Mucosa of descending colon (tissue), 3 donors: Measurements from ENCODE around the gene SRR. TPM values are rescaled to one million over a fixed set of nuclear protein-coding genes. Genes with fewer than 3 reads are reported as not detected.
"Not testable (repeated sequence)": the region's sequence is repeated elsewhere in the genome, so short reads cannot be mapped to it uniquely, and the experiment has no call there.

ENCODE experiments used
- ATAC-seq: fragments of 200-7000 bp; cut with Tn5 transposase; one replicate; pipeline ENCODE4 v1.9.1; 2020; ENCODE audit warnings: mild to moderate bottlenecking, moderate library complexity
- DNase-seq, 3 donors: peaks; one replicate each; pipeline ENCODE4 v3.0.0-alpha.2; 2020
- H3K36me3 ChIP-seq: fragments of 200-600 bp; one replicate; pipeline ENCODE4 v1.8.0; 2021; ENCODE audit warnings: low read depth, mild to moderate bottlenecking
- H3K4me1 ChIP-seq: fragments of 200-600 bp; one replicate; pipeline ENCODE4 v1.8.0; 2021; ENCODE audit warnings: low read depth, mild to moderate bottlenecking
- H3K4me3 ChIP-seq: fragments of 200-600 bp; one replicate; pipeline ENCODE4 v1.8.0; 2021; ENCODE audit warnings: mild to moderate bottlenecking
- H3K9me3 ChIP-seq: fragments of 200-600 bp; one replicate; pipeline ENCODE4 v1.8.0; 2021; ENCODE audit warnings: mild to moderate bottlenecking
- intact Hi-C, 2 donors: fragments of 100-400 bp; cut with DNase I in 1 of 2; cut with micrococcal nuclease in 1 of 2; formaldehyde crosslinking; loops; one replicate each; pipeline versions ENCODE4 v1.11.0 to v1.11.1; 2022; cut with DNase I, micrococcal nuclease
- long read RNA-seq, 2 donors: library from polyadenylated mRNA; unstranded; transcript quantifications; one replicate each; pipeline ENCODE4 v2.0.0, GENCODE V29; 2019 to 2021
- total RNA-seq, 3 donors: library from RNA; stranded (reverse); fragmentation: NEBNext Ultra II Directional in 2 of 3; extraction: Animal tissue kit (Norgen Biotek cat#: 25700) in 2 of 3; gene quantifications; one replicate each; pipeline versions ENCODE4 v1.2.1 to v1.2.4, GENCODE V29; 2021 to 2023
- TF ChIP-seq, protein P1 (sequence below): fragments of 200-600 bp; IDR thresholded peaks from one replicate; pipeline ENCODE4 v1.8.0; 2022; ENCODE audit warnings: antibody characterized with exemption, mild to moderate bottlenecking
- donor health status: DM: no; HTN: no; CAD: no; lungs with moderate emphysema.
- donor health status: DM: no; HTN: no; CAD: no.
- donor health status: DM: no; HTN: yes; CAD: no.

SRR gene
- total RNA-seq: 10 to 100 TPM in 1 of 3 donors, 1 to 10 TPM in 2; 9.7 to 16.2 (median 9.8) TPM
- long read RNA-seq, donor 1, transcript SRR-201 (8 exons, 2,728 nt): major isoform, 8 of 11 reads
- long read RNA-seq, donor 1, partial matches to known transcripts: 0 of 11 reads
- long read RNA-seq, donor 1, other reads (novel, unspliced or antisense): 3 of 11 reads
- long read RNA-seq, donor 2, partial matches to known transcripts: 0 of 3 reads
- long read RNA-seq, donor 2, other reads (novel, unspliced or antisense): 0 of 3 reads

DNA sequence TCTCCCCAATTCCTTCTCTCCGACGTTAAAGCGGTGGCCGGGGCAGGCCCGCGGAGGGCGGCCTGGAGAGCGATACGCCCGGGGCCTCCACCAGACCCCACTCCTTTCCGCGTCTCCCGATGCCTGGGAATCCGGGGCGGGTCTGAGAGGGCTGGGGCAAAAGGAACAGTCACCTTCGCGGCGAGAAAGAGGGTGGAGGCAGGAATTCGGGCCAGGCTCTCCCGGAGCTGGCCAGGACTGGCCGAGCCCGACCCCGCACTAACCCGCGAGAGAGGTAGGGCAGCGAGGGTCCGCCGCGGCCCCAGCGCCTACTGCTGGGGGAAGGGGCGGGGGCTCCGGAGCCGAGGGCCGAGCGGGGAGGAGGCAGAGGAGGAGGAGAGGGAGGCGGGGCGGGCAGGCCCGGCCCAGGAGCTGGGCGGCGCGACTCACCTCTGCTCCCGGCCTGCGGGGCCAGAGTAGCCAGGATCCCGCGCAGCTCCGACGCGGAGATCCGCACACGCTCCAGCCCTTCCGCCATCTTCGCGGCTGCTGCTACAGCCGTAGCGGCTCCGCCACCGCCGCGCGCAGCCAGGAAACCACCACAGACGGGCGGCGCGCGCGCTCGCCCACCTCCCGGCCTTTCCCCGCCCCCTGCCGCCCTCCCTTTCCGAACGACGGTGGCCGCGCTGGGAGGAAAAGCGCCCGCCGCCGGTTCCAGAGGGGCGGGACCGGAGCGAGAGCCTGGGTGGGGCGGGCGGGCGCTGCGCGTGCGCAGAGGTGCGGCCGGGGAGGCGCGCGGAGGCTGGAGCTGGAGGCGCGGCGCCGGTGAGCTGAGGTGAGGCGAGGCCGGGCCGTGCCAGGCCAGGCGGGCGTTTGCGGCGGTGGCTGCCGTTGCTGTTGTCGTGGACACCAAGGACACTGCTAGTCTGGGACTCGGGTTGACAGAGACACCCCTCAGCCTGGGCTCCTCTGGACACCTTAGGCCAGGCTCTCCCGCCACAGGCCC is at the start of gene SRR, which contains the start of gene SMG6:
TSS of gene SRR (plus strand) at position 747 of the 985 bp plus-strand sequence. CDS start 11,611 bp downstream, outside the sequence.
TSS of gene SMG6 (minus strand) at position 582 of the 985 bp plus-strand sequence. CDS start at position 517, 65 bp downstream.
- Histone ChIP-seq H3K9me3 (no peaks in the 10 kb centered on the region), H3K4me1 (peaks cover 14% of the 10 kb centered on the region), H3K36me3 (no peaks in the 10 kb centered on the region), H3K4me3 (peak within 1 kb of the TSS; percentile 88)
- intact Hi-C loops: no loop called here
- DNase-seq (peak; percentile 91 to 96 (median 95)), ATAC-seq (peak; percentile 96)
- TF ChIP-seq, protein P1, sequence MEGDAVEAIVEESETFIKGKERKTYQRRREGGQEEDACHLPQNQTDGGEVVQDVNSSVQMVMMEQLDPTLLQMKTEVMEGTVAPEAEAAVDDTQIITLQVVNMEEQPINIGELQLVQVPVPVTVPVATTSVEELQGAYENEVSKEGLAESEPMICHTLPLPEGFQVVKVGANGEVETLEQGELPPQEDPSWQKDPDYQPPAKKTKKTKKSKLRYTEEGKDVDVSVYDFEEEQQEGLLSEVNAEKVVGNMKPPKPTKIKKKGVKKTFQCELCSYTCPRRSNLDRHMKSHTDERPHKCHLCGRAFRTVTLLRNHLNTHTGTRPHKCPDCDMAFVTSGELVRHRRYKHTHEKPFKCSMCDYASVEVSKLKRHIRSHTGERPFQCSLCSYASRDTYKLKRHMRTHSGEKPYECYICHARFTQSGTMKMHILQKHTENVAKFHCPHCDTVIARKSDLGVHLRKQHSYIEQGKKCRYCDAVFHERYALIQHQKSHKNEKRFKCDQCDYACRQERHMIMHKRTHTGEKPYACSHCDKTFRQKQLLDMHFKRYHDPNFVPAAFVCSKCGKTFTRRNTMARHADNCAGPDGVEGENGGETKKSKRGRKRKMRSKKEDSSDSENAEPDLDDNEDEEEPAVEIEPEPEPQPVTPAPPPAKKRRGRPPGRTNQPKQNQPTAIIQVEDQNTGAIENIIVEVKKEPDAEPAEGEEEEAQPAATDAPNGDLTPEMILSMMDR: no peak

GRCh38 chr17:2258830-2259229 is 44.9 kb upstream of the SRR start:
- ATAC-seq, H3K9me3 ChIP-seq, H3K4me1 ChIP-seq, intact Hi-C loops, H3K4me3 ChIP-seq, H3K36me3 ChIP-seq, DNase-seq: not testable (repeated sequence)

GRCh38 chr17:2259769-2260536 is 43.8 kb upstream of the SRR start:
- intact Hi-C loops: no loop called here
- no peak overlapping the region for H3K4me3 ChIP-seq
- peaks cover 6% of the 10 kb centered on the region for H3K4me1 ChIP-seq
- TF ChIP-seq, protein P1: no peak
- H3K9me3 ChIP-seq: no peaks in the 10 kb centered on the region
- DNase-seq: peak in 1 of 3 donors; percentile 61
- H3K36me3 ChIP-seq: no peaks in the 10 kb centered on the region
- peak; percentile 71 for ATAC-seq

DNA sequence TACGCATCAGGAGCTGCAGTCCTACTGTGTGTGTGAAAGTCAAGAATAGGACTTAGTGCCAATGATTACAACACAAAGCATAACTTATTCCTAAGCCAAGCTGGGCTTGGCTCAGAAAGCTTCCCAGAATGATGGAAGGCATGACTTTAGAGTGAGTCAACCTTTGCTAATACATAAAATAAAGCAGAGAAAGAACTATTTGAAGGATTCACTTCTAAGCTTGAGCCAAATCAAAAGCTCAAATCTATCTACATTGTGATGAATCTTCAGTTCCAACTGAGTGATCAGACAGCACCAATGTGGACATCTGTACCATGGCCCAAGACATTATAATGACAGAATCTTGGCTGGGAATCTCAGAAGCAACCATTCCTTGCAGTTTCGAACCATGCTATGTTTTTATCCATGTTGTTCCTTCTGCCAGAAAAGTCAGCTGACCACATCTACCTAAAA is 41.6 kb upstream of the SRR start:
- peaks cover 14% of the 10 kb centered on the region for H3K4me1 ChIP-seq
- intact Hi-C loops: no loop called here

DNA sequence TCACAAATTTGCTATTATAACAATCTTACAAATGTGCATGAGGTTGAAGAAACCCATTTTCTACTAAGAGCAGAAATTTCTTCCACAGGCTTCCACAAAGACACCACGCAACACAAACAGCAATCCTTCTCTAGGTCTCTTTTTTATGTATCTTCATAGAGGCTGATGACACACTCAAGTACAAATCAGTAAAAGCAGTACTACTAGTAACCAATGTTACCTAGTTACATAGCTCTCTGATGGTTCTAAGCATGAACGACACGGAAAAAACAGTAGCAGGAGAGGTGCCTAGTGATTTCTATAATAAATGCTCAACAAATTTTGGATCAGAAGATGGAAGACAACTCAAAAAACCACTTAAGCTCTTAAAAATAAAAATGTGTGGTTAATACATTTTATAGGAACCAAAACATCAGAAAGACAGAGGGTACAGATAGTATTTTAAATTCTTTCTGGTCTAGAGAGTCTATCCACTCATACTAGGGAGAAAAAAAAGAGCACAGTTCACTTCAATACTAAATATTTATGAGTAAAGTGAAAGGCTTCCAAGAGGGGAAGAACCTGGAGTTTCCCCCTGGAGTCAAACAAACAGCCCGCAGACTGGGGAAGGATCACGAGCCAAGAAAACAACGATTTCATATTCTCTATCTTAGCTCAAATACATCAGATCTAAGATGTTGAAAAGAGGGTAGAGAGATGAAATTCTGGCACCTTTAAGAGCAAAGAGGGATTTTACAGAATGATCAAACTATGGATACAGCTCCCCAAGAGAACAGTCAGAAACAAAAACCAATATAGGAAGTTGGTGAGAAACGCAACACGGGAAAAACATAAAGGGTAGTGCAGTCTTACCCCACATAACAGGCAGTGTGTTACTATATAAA is 40.3 kb upstream of the SRR start:
- ATAC-seq (no peak), DNase-seq (no peak)
- TF ChIP-seq, protein P1: no peak
- intact Hi-C loops: no loop called here
- Histone ChIP-seq H3K4me1 (peaks cover 14% of the 10 kb centered on the region), H3K9me3 (no peaks in the 10 kb centered on the region), H3K4me3 (no peak overlapping the region), H3K36me3 (no peaks in the 10 kb centered on the region)

More for the DNA sequence above, 41.6 kb upstream of the SRR start:
- TF ChIP-seq, protein P1: no peak
- Histone ChIP-seq H3K4me3 (no peak overlapping the region), H3K9me3 (no peaks in the 10 kb centered on the region), H3K36me3 (no peaks in the 10 kb centered on the region)
- no peak for ATAC-seq
- no peak for DNase-seq
